ENCODE data around the gene C19orf81.
A peak's percentile ranks its signal among the peaks of the same experiment; 100 is the strongest.

The C19orf81 gene

GRCh38 chr19:50659318-50660087 lies 10.3 kb downstream of the C19orf81 start:
- no peak for DNase-seq

- no peak for DNase-seq
These were observed 10.8 kb downstream of the C19orf81 start for GRCh38 chr19:50660088-50660366.

GRCh38 chr19:50661023-50661422 lies 11.8 kb downstream of the C19orf81 start:
- DNase-seq: no peak

GRCh38 chr19:50661766-50662650 lies 12.8 kb downstream of the C19orf81 start:
- no peak for DNase-seq

- DNase-seq: no peak
These were observed 13.6 kb downstream of the C19orf81 start for GRCh38 chr19:50662651-50663481.

- no peak for DNase-seq
These were observed 14.2 kb downstream of the C19orf81 start for GRCh38 chr19:50663482-50663790.

GRCh38 chr19:50664204-50664603 lies 15.0 kb downstream of the C19orf81 start:
- no peak for DNase-seq

GRCh38 chr19:50666346-50667176 lies 17.3 kb downstream of the C19orf81 start:
- no peak for DNase-seq

GRCh38 chr19:50667177-50667758 lies 18.0 kb downstream of the C19orf81 start:
- no peak for DNase-seq

GRCh38 chr19:50667759-50668231 lies 18.6 kb downstream of the C19orf81 start:
- DNase-seq: no peak

GRCh38 chr19:50668416-50668815 lies 19.2 kb downstream of the C19orf81 start:
- DNase-seq: no peak

- DNase-seq: no peak
These were observed 19.6 kb downstream of the C19orf81 start for GRCh38 chr19:50668879-50669278.

GRCh38 chr19:50669302-50670101 lies 20.3 kb downstream of the C19orf81 start:
- DNase-seq: peak; percentile 85

GRCh38 chr19:50670102-50670380 lies 20.8 kb downstream of the C19orf81 start:
- no peak for DNase-seq

GRCh38 chr19:50673118-50673517 lies 23.9 kb downstream of the C19orf81 start:
- no peak for DNase-seq

GRCh38 chr19:50676625-50677197 lies 27.5 kb downstream of the C19orf81 start:
- no peak for DNase-seq

- DNase-seq: no peak
These were observed 28.4 kb downstream of the C19orf81 start for GRCh38 chr19:50677636-50678035.

- DNase-seq: no peak
These were observed 29.1 kb downstream of the C19orf81 start for GRCh38 chr19:50678323-50678722.

GRCh38 chr19:50679177-50680125 lies 30.2 kb downstream of the C19orf81 start:
- peak; percentile 94 for DNase-seq

Data from activated CD8-positive, alpha-beta memory T cell treated with anti-CD3 and anti-CD28 coated beads, Interleukin-2, amount 50 U/mL, for 48 hours (primary cell).